DND-41 (cell line): ENCODE results near the gene SERPINI1.

Experiments
- ATAC-seq: fragments of 200-7000 bp; cut with Tn5 transposase; 3 replicates; pipeline ENCODE4 v1.9.1; 2021; ENCODE audit warnings: low read depth; ENCODE audit not compliant: insufficient read depth
- DNase-seq: peaks from one replicate; pipeline ENCODE4 v3.0.0-alpha.2; 2020
- H2AFZ ChIP-seq: 2 replicates; pipeline ENCODE4 v1.6.0; 2012; ENCODE audit warnings: low read depth, low read length
- H3K27ac ChIP-seq: 2 replicates; pipeline ENCODE4 v1.5.1; 2012; ENCODE audit warnings: low read length, inconsistent platforms
- H3K27me3 ChIP-seq: fragments of 200-600 bp; sonication (generic); 2 replicates; pipeline ENCODE4 v1.6.0; 2012; ENCODE audit warnings: low read length, mild to moderate bottlenecking, inconsistent platforms; ENCODE audit not compliant: insufficient read depth, poor library complexity
- H3K36me3 ChIP-seq: 2 replicates; pipeline ENCODE4 v1.5.1; 2012; ENCODE audit warnings: low read length, inconsistent platforms; ENCODE audit not compliant: insufficient read depth
- H3K4me1 ChIP-seq: 2 replicates; pipeline ENCODE4 v1.5.1; 2012; ENCODE audit warnings: mild to moderate bottlenecking, low read length; ENCODE audit not compliant: insufficient read depth
- H3K4me2 ChIP-seq: 2 replicates; pipeline ENCODE4 v1.6.0; 2012; ENCODE audit warnings: mild to moderate bottlenecking, moderate library complexity, low read length, inconsistent platforms; ENCODE audit not compliant: insufficient read depth
- H3K4me3 ChIP-seq, 2 experiments: fragments of 200-600 bp in 1 of 2; shearing (Covaris generic) in 1 of 2; 2 replicates each; pipeline ENCODE4 v1.5.1; 2012 to 2016; ENCODE audit warnings: inconsistent platforms in 2 of 2, low read length in 2 of 2, mild to moderate bottlenecking in 2 of 2, low read depth in 1 of 2, moderate library complexity in 1 of 2
- H3K79me2 ChIP-seq: 2 replicates; pipeline ENCODE4 v1.6.0; 2012; ENCODE audit warnings: low read length, inconsistent platforms; ENCODE audit not compliant: insufficient read depth
- H3K9ac ChIP-seq: 2 replicates; pipeline ENCODE4 v1.6.0; 2012; ENCODE audit warnings: low read depth, mild to moderate bottlenecking, inconsistent platforms, low read length, moderate library complexity
- H3K9me3 ChIP-seq: 2 replicates; pipeline ENCODE4 v1.5.1; 2012; ENCODE audit warnings: low read length, moderate library complexity, mild to moderate bottlenecking, inconsistent platforms; ENCODE audit not compliant: insufficient read depth, severe bottlenecking
- H4K20me1 ChIP-seq: 2 replicates; pipeline ENCODE4 v1.6.0; 2012; ENCODE audit warnings: low read length; ENCODE audit not compliant: insufficient read depth
- EZH2 ChIP-seq: IDR thresholded peaks from 3 replicates; pipeline ENCODE4 v1.6.1; 2012; ENCODE audit warnings: borderline replicate concordance, low read depth, mild to moderate bottlenecking, moderate library complexity, low read length, inconsistent platforms; ENCODE audit not compliant: severe bottlenecking
- TF ChIP-seq, protein P1 (sequence below): IDR thresholded peaks from 2 replicates; pipeline ENCODE4 v1.5.1; 2012; ENCODE audit warnings: borderline replicate concordance, low read length, moderate library complexity, mild to moderate bottlenecking; ENCODE audit not compliant: poor library complexity, severe bottlenecking; ENCODE audit errors: extremely low read depth

The SERPINI1 gene

DNA sequence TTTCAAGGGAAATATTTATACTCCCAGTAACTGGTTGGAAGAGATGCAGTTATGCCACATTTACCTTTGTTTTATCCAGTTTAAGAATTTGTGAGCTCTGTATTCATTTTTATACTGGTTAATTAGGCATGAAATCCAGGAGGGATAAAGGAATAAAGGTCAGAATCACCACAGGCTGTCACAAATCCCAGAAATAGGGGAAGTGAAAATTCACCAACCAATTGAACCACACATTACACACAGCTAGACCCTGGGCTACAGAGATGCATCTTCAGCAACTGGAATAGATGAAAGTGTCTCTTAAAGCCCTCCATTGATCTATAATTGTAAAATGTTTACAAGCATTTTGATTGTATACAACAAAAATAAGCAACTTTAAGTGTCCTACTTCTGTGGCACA is 18.5 kb downstream of the SERPINI1 start:
- Histone ChIP-seq H3K27me3 (no peaks in the 10 kb centered on the region), H3K9me3 (no peaks in the 10 kb centered on the region), H3K4me2 (no peak overlapping the region), H3K4me3 (no peak overlapping the region), H4K20me1 (no peaks in the 10 kb centered on the region), H3K9ac (no peak overlapping the region), H3K36me3 (no peaks in the 10 kb centered on the region), H3K27ac (no peak overlapping the region), H3K4me1 (no peaks in the 10 kb centered on the region), H3K79me2 (no peaks in the 10 kb centered on the region), H2AFZ (no peak overlapping the region)
- ATAC-seq = no peak
- TF ChIP-seq EZH2 = no peak
- TF ChIP-seq, protein P1, sequence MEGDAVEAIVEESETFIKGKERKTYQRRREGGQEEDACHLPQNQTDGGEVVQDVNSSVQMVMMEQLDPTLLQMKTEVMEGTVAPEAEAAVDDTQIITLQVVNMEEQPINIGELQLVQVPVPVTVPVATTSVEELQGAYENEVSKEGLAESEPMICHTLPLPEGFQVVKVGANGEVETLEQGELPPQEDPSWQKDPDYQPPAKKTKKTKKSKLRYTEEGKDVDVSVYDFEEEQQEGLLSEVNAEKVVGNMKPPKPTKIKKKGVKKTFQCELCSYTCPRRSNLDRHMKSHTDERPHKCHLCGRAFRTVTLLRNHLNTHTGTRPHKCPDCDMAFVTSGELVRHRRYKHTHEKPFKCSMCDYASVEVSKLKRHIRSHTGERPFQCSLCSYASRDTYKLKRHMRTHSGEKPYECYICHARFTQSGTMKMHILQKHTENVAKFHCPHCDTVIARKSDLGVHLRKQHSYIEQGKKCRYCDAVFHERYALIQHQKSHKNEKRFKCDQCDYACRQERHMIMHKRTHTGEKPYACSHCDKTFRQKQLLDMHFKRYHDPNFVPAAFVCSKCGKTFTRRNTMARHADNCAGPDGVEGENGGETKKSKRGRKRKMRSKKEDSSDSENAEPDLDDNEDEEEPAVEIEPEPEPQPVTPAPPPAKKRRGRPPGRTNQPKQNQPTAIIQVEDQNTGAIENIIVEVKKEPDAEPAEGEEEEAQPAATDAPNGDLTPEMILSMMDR = no peak
- no peak for DNase-seq

- TF ChIP-seq EZH2 = no peak
- TF ChIP-seq, protein P1 = no peak
- DNase-seq (no peak), ATAC-seq (no peak)
- no peak overlapping the region for H3K27ac ChIP-seq
- H3K36me3 ChIP-seq = no peaks in the 10 kb centered on the region
- no peak overlapping the region for H3K9ac ChIP-seq
- no peak overlapping the region for H3K4me3 ChIP-seq
- no peaks in the 10 kb centered on the region for H3K79me2 ChIP-seq
- no peaks in the 10 kb centered on the region for H3K4me1 ChIP-seq
- H4K20me1 ChIP-seq = no peaks in the 10 kb centered on the region
- no peak overlapping the region for H2AFZ ChIP-seq
- H3K9me3 ChIP-seq = no peaks in the 10 kb centered on the region
- H3K4me2 ChIP-seq = no peak overlapping the region
- H3K27me3 ChIP-seq = no peaks in the 10 kb centered on the region
Measured at GRCh38 chr3:167761302-167761701, 25.8 kb downstream of the SERPINI1 start.

DNA sequence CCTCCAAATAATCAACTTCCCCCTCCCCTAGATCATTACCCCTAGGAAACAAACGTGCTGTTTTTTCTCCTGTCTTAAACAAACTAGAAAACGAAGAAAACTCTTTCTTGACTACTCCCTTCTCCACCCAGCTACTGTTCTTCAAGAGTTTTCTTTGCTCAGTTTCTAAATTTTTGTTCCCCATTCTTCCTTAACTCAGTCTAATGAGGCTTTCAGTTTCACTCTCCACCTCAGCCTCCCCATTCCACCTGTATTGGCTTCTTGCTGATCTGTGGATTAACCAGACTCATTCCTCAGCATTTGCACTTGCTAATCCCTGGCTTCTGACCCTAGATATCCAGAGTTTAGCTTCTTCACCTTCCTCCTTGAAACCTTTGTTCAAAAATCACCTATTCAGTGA is 26.8 kb downstream of the SERPINI1 start:
- no peak overlapping the region for H3K4me2 ChIP-seq
- no peaks in the 10 kb centered on the region for H3K4me1 ChIP-seq
- H3K27ac ChIP-seq = no peak overlapping the region
- H3K9me3 ChIP-seq = no peaks in the 10 kb centered on the region
- H3K4me3 ChIP-seq = no peak overlapping the region
- no peaks in the 10 kb centered on the region for H3K36me3 ChIP-seq
- no peak overlapping the region for H2AFZ ChIP-seq
- TF ChIP-seq, protein P1 = no peak
- no peak for TF ChIP-seq EZH2
- DNase-seq (no peak), ATAC-seq (no peak)
- no peaks in the 10 kb centered on the region for H4K20me1 ChIP-seq
- H3K9ac ChIP-seq = no peak overlapping the region
- no peaks in the 10 kb centered on the region for H3K27me3 ChIP-seq
- H3K79me2 ChIP-seq = no peaks in the 10 kb centered on the region

GRCh38 chr3:167772992-167773391 is 37.5 kb downstream of the SERPINI1 start:
- no peak for DNase-seq
- Histone ChIP-seq H3K36me3 (no peaks in the 10 kb centered on the region), H3K27me3 (no peaks in the 10 kb centered on the region), H3K4me2 (no peak overlapping the region), H3K27ac (no peak overlapping the region), H3K9ac (no peak overlapping the region), H3K9me3 (no peaks in the 10 kb centered on the region), H2AFZ (no peak overlapping the region), H3K4me1 (no peaks in the 10 kb centered on the region), H3K79me2 (no peaks in the 10 kb centered on the region), H4K20me1 (no peaks in the 10 kb centered on the region), H3K4me3 (no peak overlapping the region)
- TF ChIP-seq, protein P1 = no peak
- TF ChIP-seq EZH2 = no peak
- ATAC-seq = no peak
